CD4-positive, alpha-beta T cell (primary cell): ENCODE results near the gene IFFO2. TPM values are rescaled to one million over a fixed set of nuclear protein-coding genes. Genes with fewer than 3 reads are reported as not detected.

ENCODE experiments used
- ATAC-seq: fragments of 200-7000 bp; cut with Tn5 transposase; one replicate; pipeline ENCODE4 v1.10.0; 2022; ENCODE audit warnings: mild to moderate bottlenecking; ENCODE audit not compliant: poor library complexity
- CTCF ChIA-PET: fragments of 350-600 bp; sonication (Branson Sonifier 250); formaldehyde crosslinking; loops from one replicate; lab custom pipeline; 2021; ENCODE audit warnings: antibody characterized with exemption, inconsistent platforms; lab: Charles Lee
- POLR2A ChIA-PET: fragments of 350-600 bp; sonication (Branson Sonifier 250); formaldehyde crosslinking; loops from one replicate; lab custom pipeline; 2021; ENCODE audit warnings: antibody characterized with exemption, inconsistent platforms; lab: Charles Lee
- DNase-seq, 14 experiments: peaks; one replicate each; pipeline ENCODE4 v3.0.0-alpha.2; 2013 to 2020; ENCODE audit warnings: mixed read lengths in 2 of 14
- H3K27ac ChIP-seq, 2 donors: one replicate each; pipeline versions ENCODE4 v1.5.1 to v1.7.0; 2013; ENCODE audit warnings: low read length in 2 of 2, low read depth in 1 of 2, mild to moderate bottlenecking in 1 of 2
- H3K27me3 ChIP-seq, 2 experiments: 1 replicate in 1 of 2; 2 replicates in 1 of 2; pipeline versions ENCODE4 v1.6.1 to v1.7.0; 2013; ENCODE audit warnings: low read length in 2 of 2, control low read depth in 1 of 2, mild to moderate bottlenecking in 1 of 2, moderate library complexity in 1 of 2; ENCODE audit not compliant: insufficient read depth in 2 of 2, control insufficient read depth in 1 of 2
- H3K36me3 ChIP-seq: one replicate; pipeline ENCODE4 v1.6.1; 2013; ENCODE audit warnings: low read length, control low read depth; ENCODE audit not compliant: insufficient read depth
- H3K4me1 ChIP-seq: one replicate; pipeline ENCODE4 v1.6.1; 2013; ENCODE audit warnings: low read length, control low read depth; ENCODE audit not compliant: insufficient read depth
- H3K4me3 ChIP-seq: one replicate; pipeline ENCODE4 v1.5.1; 2013; ENCODE audit warnings: mild to moderate bottlenecking, low read length, moderate library complexity
- H3K9me3 ChIP-seq, 2 experiments: 1 replicate in 1 of 2; 2 replicates in 1 of 2; pipeline versions ENCODE4 v1.6.1 to v1.7.0; 2013; ENCODE audit warnings: low read length in 2 of 2, mild to moderate bottlenecking in 2 of 2, control low read depth in 1 of 2, moderate library complexity in 1 of 2; ENCODE audit not compliant: control insufficient read depth in 1 of 2, insufficient read depth in 1 of 2
- H3K27ac Mint-ChIP-seq: one replicate; pipeline ENCODE4 v1.8.0; 2020; ENCODE audit warnings: mixed read lengths
- H3K27me3 Mint-ChIP-seq: one replicate; pipeline ENCODE4 v1.8.0; 2021; ENCODE audit warnings: mixed read lengths
- H3K36me3 Mint-ChIP-seq: one replicate; pipeline ENCODE4 v1.8.0; 2021; ENCODE audit warnings: low read depth, mixed read lengths
- H3K4me1 Mint-ChIP-seq: one replicate; pipeline ENCODE4 v1.8.0; 2021; ENCODE audit warnings: low read depth, mixed read lengths
- H3K4me3 Mint-ChIP-seq: one replicate; pipeline ENCODE4 v1.8.0; 2020; ENCODE audit warnings: mild to moderate bottlenecking, mixed read lengths
- H3K9me3 Mint-ChIP-seq: one replicate; pipeline ENCODE4 v1.8.0; 2020; ENCODE audit warnings: mixed read lengths
- CTCF ChIP-seq: fragments of 200-600 bp; IDR thresholded peaks from one replicate; pipeline ENCODE4 v1.8.0; 2022; ENCODE audit warnings: antibody characterized with exemption, mild to moderate bottlenecking
- intact Hi-C, 2 experiments: fragments of 100-400 bp; cut with DNase I in 1 of 2; cut with micrococcal nuclease in 1 of 2; formaldehyde crosslinking; loops; one replicate each; pipeline versions ENCODE4 v1.15.1 to v1.9.0; 2023 to 2025; cut with DNase I, micrococcal nuclease
- total RNA-seq, 174 experiments: library from RNA in 2 of 174; stranded (reverse) in 2 of 174; gene quantifications; one replicate each; pipeline ENCODE4 v1.2.3 and lab custom pipeline; 2021 to 2026

Gene IFFO2
- total RNA-seq, 2 experiments from 2014 or later = 106 to 112 TPM

GRCh38 chr1:18962855-18963737, 6.6 kb upstream of the IFFO2 start:
- Histone ChIP-seq H3K36me3 (no peaks in the 10 kb centered on the region), H3K9me3 (no peaks in the 10 kb centered on the region), H3K4me3 (no peak overlapping the region), H3K4me1 (peaks cover 6% of the 10 kb centered on the region), H3K27me3 (no peaks in the 10 kb centered on the region), H3K27ac (no peak overlapping the region)
- Mint-ChIP-seq H3K4me1 (peaks cover 18% of the 10 kb centered on the region), H3K4me3 (no peak overlapping the region), H3K27ac (no peak overlapping the region), H3K36me3 (no peaks in the 10 kb centered on the region), H3K27me3 (no peaks in the 10 kb centered on the region), H3K9me3 (no peaks in the 10 kb centered on the region)
- POLR2A ChIA-PET = interaction anchor here (0.6 to 1.1 kb wide), 3 partner anchors 39 to 60 kb away, joined by 3 read pairs; partner anchors contain the start of gene ALDH4A1
- no peak for DNase-seq
- intact Hi-C loops = no loop called here
- TF ChIP-seq CTCF = no peak
- CTCF ChIA-PET = interaction anchor here (2.4 to 2.8 kb wide), 2 partner anchors 50 to 56 kb away, joined by 10 to 11 read pairs; no protein-coding TSS in a partner anchor
- no peak for ATAC-seq

DNA sequence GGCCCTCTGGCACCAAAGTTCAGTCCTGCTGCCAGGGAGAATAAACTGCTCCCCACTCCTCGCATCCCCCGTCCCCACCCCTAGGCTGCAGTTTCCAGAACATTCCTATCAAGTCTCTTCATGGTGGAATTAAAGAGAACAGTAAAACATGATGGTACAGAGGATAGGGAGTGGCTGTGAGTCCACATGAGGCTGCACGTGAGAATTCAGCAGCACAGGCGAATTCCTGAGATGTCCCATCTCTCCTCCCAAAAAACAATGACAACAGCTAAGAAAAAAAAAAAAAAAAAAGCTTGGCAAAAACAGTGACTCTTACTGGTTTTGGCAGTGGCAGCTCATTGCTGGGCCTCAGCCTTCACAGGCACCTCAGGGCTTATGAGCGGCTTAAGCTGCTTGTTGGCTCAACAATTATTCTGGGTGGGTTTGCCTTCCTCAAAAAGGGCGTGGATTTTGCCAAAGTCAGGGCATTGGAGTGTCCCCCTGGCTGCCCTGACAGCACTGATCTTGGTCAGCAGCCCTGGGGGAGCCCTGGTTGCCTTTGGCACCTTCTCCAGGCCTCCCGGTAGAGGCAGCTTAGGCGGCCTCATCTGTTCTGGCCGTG, 5.7 kb upstream of the IFFO2 start:
- TF ChIP-seq CTCF = no peak
- ChIA-PET POLR2A (interaction anchor here (0.6 kb wide), 1 partner anchor 50 kb away, joined by 3 read pairs; no protein-coding TSS in a partner anchor), CTCF (interaction anchor here (2.4 to 2.8 kb wide), 2 partner anchors 49 to 55 kb away, joined by 10 to 11 read pairs; no protein-coding TSS in a partner anchor)
- Mint-ChIP-seq H3K36me3 (peaks cover 6% of the 10 kb centered on the region), H3K27ac (no peak overlapping the region), H3K9me3 (no peaks in the 10 kb centered on the region), H3K4me1 (peaks cover 26% of the 10 kb centered on the region), H3K27me3 (no peaks in the 10 kb centered on the region), H3K4me3 (no peak overlapping the region)
- intact Hi-C loops = no loop called here
- ATAC-seq = no peak
- H3K27ac ChIP-seq = no peak overlapping the region
- H3K4me1 ChIP-seq = peaks cover 15% of the 10 kb centered on the region
- no peak for DNase-seq
- no peak overlapping the region for H3K4me3 ChIP-seq
- H3K27me3 ChIP-seq = no peaks in the 10 kb centered on the region
- H3K9me3 ChIP-seq = no peaks in the 10 kb centered on the region
- no peaks in the 10 kb centered on the region for H3K36me3 ChIP-seq

- H3K27ac ChIP-seq = no peak overlapping the region
- Mint-ChIP-seq H3K36me3 (peaks cover 6% of the 10 kb centered on the region), H3K4me1 (peaks cover 26% of the 10 kb centered on the region), H3K27me3 (no peaks in the 10 kb centered on the region), H3K27ac (no peak overlapping the region), H3K9me3 (no peaks in the 10 kb centered on the region), H3K4me3 (peak overlapping the region; percentile 78)
- H3K27me3 ChIP-seq = no peaks in the 10 kb centered on the region
- ChIA-PET CTCF (interaction anchor here (2.8 kb wide), 1 partner anchor 48 kb away, joined by 11 read pairs; no protein-coding TSS in a partner anchor), POLR2A (no interaction called here)
- H3K36me3 ChIP-seq = no peaks in the 10 kb centered on the region
- intact Hi-C loops = no loop called here
- no peak for TF ChIP-seq CTCF
- ATAC-seq (no peak), DNase-seq (no peak)
- no peaks in the 10 kb centered on the region for H3K9me3 ChIP-seq
- H3K4me1 ChIP-seq = peaks cover 20% of the 10 kb centered on the region
- H3K4me3 ChIP-seq = no peak overlapping the region
Observed at GRCh38 chr1:18960821-18961220, 4.3 kb upstream of the IFFO2 start.
